GM12878 (cell line): ENCODE results near the gene CHMP3. TPM values are rescaled to one million over a fixed set of nuclear protein-coding genes. Genes with fewer than 3 reads are reported as not detected.

Experiments used
- ATAC-seq: fragments of 200-7000 bp; cut with Tn5 transposase; 3 replicates; pipeline ENCODE4 v1.9.1; 2020; ENCODE audit warnings: mild to moderate bottlenecking, moderate library complexity
- BruUV-seq: library from RNA; stranded (reverse); fragments of 400-500 nt; replicated peaks from 2 replicates; lab custom pipeline; 2021; lab: Mats Ljungman, UMichigan
- CTCF ChIA-PET: fragments of 300-600 bp; sonication (Branson Sonifier 250); formaldehyde crosslinking; extraction: SDS; loops from one replicate; lab custom pipeline; 2021; ENCODE audit warnings: inconsistent platforms; lab: Yijun Ruan, JAX
- POLR2A ChIA-PET: fragments of 350-600 bp; formaldehyde crosslinking; extraction: SDS; loops from one replicate; lab custom pipeline; 2021; ENCODE audit warnings: inconsistent platforms; lab: Charles Lee
- RAD21 ChIA-PET: fragments of 300-600 bp; sonication (Branson Sonifier 250); formaldehyde crosslinking; loops from one replicate; lab custom pipeline; 2023; ENCODE audit warnings: antibody characterized with exemption; ENCODE audit not compliant: unreplicated experiment; lab: Charles Lee
- SMC1A ChIA-PET: fragments of 300-600 bp; sonication (Branson Sonifier 250); formaldehyde crosslinking; loops from one replicate; lab custom pipeline; 2023; ENCODE audit not compliant: unreplicated experiment, uncharacterized antibody; lab: Charles Lee
- DNase-seq: peaks from one replicate; pipeline ENCODE4 v3.0.0-alpha.2; 2011; ENCODE audit warnings: low read depth, low spot score
- FAIRE-seq: peaks from 3 replicates; lab custom pipeline; 2011; peaks lifted over from hg19 to GRCh38; lab: Jason Lieb, UNC
- H2AFZ ChIP-seq: 2 replicates; pipeline ENCODE4 v1.6.0; 2011; ENCODE audit warnings: low read depth, low read length, control low read depth; ENCODE audit not compliant: control insufficient read depth
- H3K27ac ChIP-seq: 2 replicates; pipeline ENCODE4 v1.5.1; 2011; ENCODE audit warnings: control low read depth; ENCODE audit not compliant: control insufficient read depth, insufficient read depth
- H3K27me3 ChIP-seq, 2 experiments: replicated peaks in 1 of 2; 2 replicates each; pipeline versions ENCODE4 v1.6.0 to v1.6.1; 2011; ENCODE audit warnings: low read length in 1 of 2; ENCODE audit not compliant: control insufficient read depth in 2 of 2, insufficient read depth in 2 of 2
- H3K36me3 ChIP-seq, 2 experiments: 2 replicates each; pipeline ENCODE4 v1.5.1; 2011; ENCODE audit warnings: low read length in 1 of 2; ENCODE audit not compliant: control insufficient read depth in 2 of 2, insufficient read depth in 2 of 2
- H3K4me1 ChIP-seq: 2 replicates; pipeline ENCODE4 v1.6.1; 2011; ENCODE audit warnings: mild to moderate bottlenecking, low read length, moderate library complexity, mixed read lengths; ENCODE audit not compliant: control insufficient read depth, insufficient read depth
- H3K4me2 ChIP-seq: 2 replicates; pipeline ENCODE4 v1.6.0; 2011; ENCODE audit warnings: control low read depth; ENCODE audit not compliant: control insufficient read depth, insufficient read depth
- H3K4me3 ChIP-seq: fragments of 200-600 bp; sonication (generic); 2 replicates; pipeline ENCODE4 v1.5.1; 2016
- H3K79me2 ChIP-seq: 2 replicates; pipeline ENCODE4 v1.6.0; 2011; ENCODE audit warnings: low read length; ENCODE audit not compliant: control insufficient read depth, insufficient read depth
- H3K9ac ChIP-seq: 2 replicates; pipeline ENCODE4 v1.8.0; 2011; ENCODE audit warnings: low read length, control low read depth, mixed read lengths; ENCODE audit not compliant: control insufficient read depth, insufficient read depth
- H3K9me3 ChIP-seq: replicated peaks from 3 replicates; pipeline ENCODE4 v1.5.1; 2011; ENCODE audit warnings: mild to moderate bottlenecking, low read length; ENCODE audit not compliant: control insufficient read depth, insufficient read depth
- H4K20me1 ChIP-seq: 2 replicates; pipeline ENCODE4 v1.6.0; 2011; ENCODE audit not compliant: control insufficient read depth, insufficient read depth
- CHD4 ChIP-seq: fragments of 200-600 bp; sonication (generic); IDR thresholded peaks from 2 replicates; pipeline ENCODE4 v1.6.1; 2016; ENCODE audit warnings: mild to moderate bottlenecking
- CUX1 ChIP-seq: IDR thresholded peaks from 2 replicates; pipeline ENCODE4 v1.6.1; 2012; ENCODE audit warnings: improper control_type of control experiment, low read depth, low read length; ENCODE audit not compliant: insufficient replicate concordance
- IKZF2 ChIP-seq, 2 experiments: fragments of 450-650 bp; IDR thresholded peaks; 2 replicates each; pipeline ENCODE4 v1.6.1; 2017; ENCODE audit warnings: mild to moderate bottlenecking in 2 of 2, moderate library complexity in 2 of 2
- MXI1 ChIP-seq: fragments of 150-350 bp; IDR thresholded peaks from 2 replicates; pipeline ENCODE4 v1.6.1; 2011; ENCODE audit warnings: low read depth, mild to moderate bottlenecking, inconsistent platforms, low read length, improper control_type of control experiment
- POLR2AphosphoS5 ChIP-seq: IDR thresholded peaks from 2 replicates; pipeline ENCODE4 v1.6.1; 2011; ENCODE audit warnings: mild to moderate bottlenecking, low read length, inconsistent platforms
- SUZ12 ChIP-seq: fragments of 200-600 bp; sonication (generic); IDR thresholded peaks from one replicate; pipeline ENCODE4 v1.6.1; 2018; ENCODE audit warnings: antibody characterized with exemption, mild to moderate bottlenecking; ENCODE audit not compliant: unreplicated experiment
- ZNF207 ChIP-seq: fragments of 450-650 bp; IDR thresholded peaks from 2 replicates; pipeline ENCODE4 v1.6.1; 2014; ENCODE audit warnings: antibody characterized with exemption, mild to moderate bottlenecking, borderline replicate concordance
- WGBS: methylation state at CpG from one replicate; pipeline ENCODE4 v1.1.6; 2016; ENCODE audit warnings: low lambda C conversion rate; ENCODE audit not compliant: insufficient replicate concordance, insufficient coverage; ENCODE audit errors: missing lambda C conversion rate; 5-methylcytosine and 5-hydroxymethylcytosine counted together
- in situ Hi-C: fragments of 300-500 bp; cut with MboI; formaldehyde crosslinking; loops from 9 replicates; pipeline ENCODE4 v1.14.3; 2018; ENCODE audit warnings: mixed read lengths
- intact Hi-C: fragments of 100-400 bp; cut with micrococcal nuclease; formaldehyde crosslinking; loops from one replicate; pipeline ENCODE4 v1.14.2; 2022; ENCODE audit not compliant: unreplicated experiment
- polyA plus RNA-seq, 11 experiments: library from polyadenylated mRNA; depleted of rRNA in 4 of 11; unstranded in 6 of 11; stranded (reverse) in 5 of 11; fragments of >200 nt; fragmentation: Nextera tagmentation in 4 of 11; fragmentation: Illumina TruSeq in 1 of 11; extraction: Ambion mirVana in 4 of 11; extraction: Trizol in 1 of 11; gene quantifications; 1 replicate in 1 of 11; 2 replicates in 10 of 11; pipeline versions ENCODE4 v1.2.1 to v1.2.3, GENCODE V29; 2011 to 2016; ENCODE audit warnings: inconsistent platforms in 2 of 11, missing spikeins in 2 of 11, low read depth in 1 of 11
- total RNA-seq, 4 experiments: library from RNA; depleted of rRNA in 3 of 4; stranded (reverse); fragments of >200 nt in 3 of 4; fragmentation: Illumina TruSeq in 1 of 4; extraction: Trizol in 1 of 4; gene quantifications; 2 replicates each; pipeline versions ENCODE4 v1.2.1 to v1.2.3, GENCODE V29; 2013 to 2021

The CHMP3 gene
- total and polyA plus RNA-seq, 10 of the 15 experiments (the other 5 are each of a cell fraction or from before 2014, with no cell fraction given): 22.5 to 56.8 (median 32.5) TPM

DNA sequence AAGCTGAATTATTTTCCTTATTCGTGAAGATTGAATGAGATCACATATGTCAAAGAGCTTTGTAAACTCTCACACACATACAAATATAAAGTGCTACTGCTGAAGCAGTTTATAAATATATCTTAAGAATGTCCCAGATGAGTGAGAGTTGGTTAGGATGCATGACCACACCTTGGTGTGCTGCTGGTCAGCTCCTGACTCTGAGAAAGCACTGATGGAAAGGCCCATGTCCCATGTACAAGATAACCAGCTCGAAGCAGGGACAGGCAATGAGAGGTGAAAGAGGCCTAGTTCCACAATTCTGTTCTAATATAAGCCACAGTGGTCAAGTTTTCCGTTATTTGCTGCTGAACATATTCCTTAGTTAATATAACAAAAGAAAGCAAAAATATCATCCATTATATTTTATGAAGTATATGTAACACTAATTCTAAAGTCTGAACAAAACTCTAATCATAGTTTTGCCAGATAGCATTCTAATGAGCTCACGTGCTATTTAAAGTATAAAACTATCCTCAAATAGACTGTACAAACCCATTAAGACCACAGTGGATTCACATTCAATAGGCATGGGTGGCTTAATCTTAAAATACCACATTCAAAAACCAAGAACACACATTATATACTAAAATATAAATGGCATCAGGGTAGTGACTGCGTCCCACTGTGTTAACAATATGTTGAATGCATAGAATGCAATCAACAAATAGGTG, 49.1 kb downstream of the CHMP3 start:
- CTCF ChIA-PET: no interaction called here
- no peaks in the 10 kb centered on the region for H3K4me1 ChIP-seq
- intact Hi-C loops (no loop called here), in situ Hi-C loops (no loop called here)
- no peak for TF ChIP-seq POLR2AphosphoS5
- TF ChIP-seq CUX1: no peak
- no peak for TF ChIP-seq IKZF2 (IDR thresholded peaks at IDR 0.05)
- no peak for TF ChIP-seq SUZ12
- no peak for TF ChIP-seq CHD4
- TF ChIP-seq ZNF207: no peak
- no peak for TF ChIP-seq MXI1
- no peak overlapping the region for H3K9ac ChIP-seq
- H4K20me1 ChIP-seq: no peaks in the 10 kb centered on the region
- ATAC-seq: no peak
- SMC1A ChIA-PET: interaction anchor here (0.8 to 1.3 kb wide), 4 partner anchors 8 to 39 kb away, joined by 3 to 5 read pairs (median 4); no protein-coding TSS in a partner anchor
- H3K27ac ChIP-seq: no peak overlapping the region
- WGBS: 73% methylated on average over 5 of the region's 5 CpGs
- DNase-seq: no peak
- no peak overlapping the region for H2AFZ ChIP-seq
- no peak overlapping the region for H3K4me3 ChIP-seq
- H3K9me3 ChIP-seq: no peaks in the 10 kb centered on the region; the same call in 2 of the 3 replicates
- H3K27me3 ChIP-seq: no peaks in the 10 kb centered on the region
- RAD21 ChIA-PET: no interaction called here
- H3K36me3 ChIP-seq: peaks cover 1 to 4% of the 10 kb centered on the region in 2 experiments; a peak in 3 of 4 replicates
- POLR2A ChIA-PET: interaction anchor here (0.6 kb wide), 1 partner anchor 273 kb away, joined by 3 read pairs; no protein-coding TSS in a partner anchor
- no peaks in the 10 kb centered on the region for H3K79me2 ChIP-seq
- no TSS peak for BruUV-seq
- FAIRE-seq: no peak
- no peak overlapping the region for H3K4me2 ChIP-seq
